HG02840 (cell line): Measurements from ENCODE around the gene PRKACA.

ENCODE experiments used
- ATAC-seq: cut with Tn5 transposase; IDR thresholded peaks from one replicate; pipeline ENCODE4 v1.9.1; 2021; ENCODE audit warnings: mild to moderate bottlenecking, moderate library complexity, moderate number of reproducible peaks; ENCODE audit not compliant: unreplicated experiment, low FRiP score

Gene PRKACA

DNA sequence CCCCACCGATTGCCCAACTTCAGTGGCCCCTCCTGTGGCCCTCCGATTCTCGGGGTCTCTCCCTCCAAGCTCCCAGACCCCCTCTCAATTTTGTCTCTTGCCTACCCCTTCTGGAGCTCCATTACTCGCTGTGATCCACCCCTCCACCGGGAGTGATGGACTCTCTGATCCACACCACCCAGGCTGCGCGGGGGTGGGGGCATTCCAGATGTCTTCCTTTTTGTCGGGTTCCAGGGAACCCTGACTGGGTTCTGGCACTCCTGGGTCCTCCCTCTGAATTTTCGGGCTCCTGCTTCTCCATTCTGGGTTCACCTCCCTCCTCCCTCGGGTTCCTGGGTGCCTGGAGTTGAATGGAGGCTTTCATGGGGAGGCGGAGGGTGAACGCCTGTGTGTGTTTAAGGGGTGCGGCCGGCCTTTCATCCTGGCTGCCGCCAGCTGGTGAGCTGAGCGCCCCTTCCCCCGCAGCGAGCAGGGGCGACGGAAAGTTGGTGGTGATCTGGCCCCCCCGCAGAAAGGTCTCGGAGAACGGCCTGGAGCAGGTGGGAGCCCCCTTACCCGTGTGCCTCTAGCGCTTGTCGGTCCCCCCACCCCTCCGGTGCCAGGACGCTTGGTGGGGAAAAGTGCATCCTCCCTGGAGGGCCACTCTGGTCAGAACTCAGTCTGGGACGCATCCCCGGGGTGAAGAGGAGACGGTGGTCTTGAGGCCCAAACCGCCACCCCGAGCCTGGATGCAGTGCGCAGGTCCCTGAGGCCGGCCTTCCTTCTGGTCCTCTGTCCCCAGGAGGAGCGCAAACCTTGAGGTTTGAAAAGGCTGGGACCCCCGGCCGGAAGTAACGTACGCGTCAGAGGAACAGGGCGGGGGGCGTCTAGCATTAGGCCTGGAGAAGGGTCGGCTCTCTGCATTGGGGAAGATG lies 43.4 kb downstream of the PRKACA start:
- no peak for ATAC-seq

DNA sequence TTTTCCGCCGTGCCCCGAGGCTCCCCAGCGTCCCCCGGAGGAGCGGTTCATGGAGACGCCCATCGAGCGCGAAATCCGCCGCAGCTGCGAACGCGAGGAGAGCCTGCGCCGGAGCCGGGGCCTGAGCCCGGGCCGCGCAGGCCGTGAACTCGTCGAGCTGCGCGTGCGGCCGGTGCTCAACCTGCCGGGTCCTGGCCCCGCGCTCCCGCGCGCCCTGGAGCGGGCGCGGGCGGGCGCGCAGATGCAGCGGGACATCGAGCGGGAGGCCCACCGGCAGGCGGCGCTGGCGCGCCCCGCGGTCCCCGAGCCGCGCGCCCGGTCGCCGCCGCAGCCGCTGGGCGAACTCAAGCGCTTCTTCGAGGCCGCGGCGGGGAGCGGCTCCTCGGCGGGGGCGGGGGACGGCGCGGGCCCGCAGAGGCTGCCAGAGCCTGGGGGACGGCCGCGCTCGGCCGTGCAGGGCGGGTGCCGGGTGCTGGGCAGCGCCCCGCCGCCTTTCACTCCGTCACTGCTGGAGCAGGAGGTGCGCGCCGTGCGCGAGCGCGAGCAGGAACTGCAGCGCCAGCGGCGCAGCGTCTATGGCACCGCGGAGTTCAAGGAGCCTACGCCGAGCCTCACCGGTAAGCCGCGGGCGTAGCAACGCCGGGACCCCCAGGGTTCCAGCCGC lies 44.2 kb downstream of the PRKACA start:
- ATAC-seq = peak; percentile 51

- peak; percentile 9 for ATAC-seq
Measured at GRCh38 chr19:14072535-14073260, 44.9 kb downstream of the PRKACA start, which contains the start of gene MISP3. Gene MISP3 (plus strand): TSS chr19:14072786. CDS start chr19:14073310, 524 bp downstream.

GRCh38 chr19:14070268-14071050 lies 47.1 kb downstream of the PRKACA start:
- ATAC-seq = no peak

DNA sequence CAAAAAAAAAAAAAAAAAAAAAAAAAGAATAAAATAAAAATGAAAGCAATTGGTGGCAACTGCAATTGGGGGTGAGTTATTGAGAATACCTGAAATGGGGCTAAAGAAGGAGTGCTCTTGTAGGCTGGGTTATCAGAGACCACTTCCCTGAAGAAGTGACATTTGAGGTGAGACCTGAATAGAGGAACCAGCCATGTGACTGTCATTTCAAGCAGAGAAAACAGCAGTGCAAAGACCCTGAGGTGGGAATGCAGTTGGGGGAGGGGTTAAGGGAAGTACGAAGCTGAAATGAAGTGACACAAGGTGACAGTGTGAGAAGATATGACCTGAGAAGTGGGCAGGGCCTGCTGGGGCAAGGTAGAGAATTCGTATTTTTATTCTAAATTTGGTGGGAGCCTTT lies 51.4 kb downstream of the PRKACA start:
- ATAC-seq = no peak

- no peak for ATAC-seq
Measured at GRCh38 chr19:14063105-14063504, 54.5 kb downstream of the PRKACA start.

- no peak for ATAC-seq
Measured at GRCh38 chr19:14062558-14062855, 55.1 kb downstream of the PRKACA start.

GRCh38 chr19:14061751-14062557 lies 55.6 kb downstream of the PRKACA start, which contains the start of gene PALM3:
Gene PALM3 (minus strand): TSS chr19:14062076. CDS start chr19:14061980, 96 bp downstream.
- no peak for ATAC-seq

GRCh38 chr19:14061081-14061749 lies 56.3 kb downstream of the PRKACA start:
- ATAC-seq = no peak

DNA sequence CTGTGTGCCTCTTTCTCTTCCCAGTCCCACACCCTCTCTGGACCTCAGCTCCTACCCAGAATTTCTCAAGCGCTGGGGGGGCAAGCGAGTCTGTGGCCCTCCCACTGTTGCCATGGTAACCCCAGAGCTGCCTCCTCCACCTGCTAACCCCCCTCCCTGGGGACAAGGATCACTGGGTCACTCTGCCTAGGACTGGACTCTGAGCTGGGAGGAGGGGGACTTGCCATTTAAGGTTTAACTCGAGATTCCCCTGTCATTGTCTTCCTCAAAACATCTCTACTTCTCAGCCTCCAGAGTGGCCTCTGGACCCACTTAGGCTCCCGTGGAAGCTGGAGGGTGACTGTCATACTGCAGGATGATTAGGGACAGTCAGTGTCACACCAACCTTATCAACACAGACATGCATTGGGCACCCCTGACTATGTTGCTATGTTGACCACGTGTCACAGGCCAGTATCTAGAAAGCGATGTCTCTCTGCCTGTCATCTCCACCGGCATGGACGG lies 57.9 kb downstream of the PRKACA start:
- no peak for ATAC-seq

GRCh38 chr19:14059093-14059480 lies 58.5 kb downstream of the PRKACA start:
- no peak for ATAC-seq

- ATAC-seq = no peak
Measured at GRCh38 chr19:14058182-14059092, 59.1 kb downstream of the PRKACA start.

- ATAC-seq = no peak
Measured at GRCh38 chr19:14056741-14057356, 60.7 kb downstream of the PRKACA start.

- ATAC-seq = no peak
Measured at GRCh38 chr19:14056069-14056666, 61.4 kb downstream of the PRKACA start.

- no peak for ATAC-seq
Measured at GRCh38 chr19:14055396-14055795, 62.2 kb downstream of the PRKACA start.

- ATAC-seq = no peak
Measured at GRCh38 chr19:14054721-14055120, 62.8 kb downstream of the PRKACA start.

GRCh38 chr19:14054099-14054498 lies 63.5 kb downstream of the PRKACA start:
- ATAC-seq = no peak
